Fibroblast of skin of right biceps (primary cell): ENCODE measurements around the gene LBHD2.
A peak's percentile ranks its signal among the peaks of the same experiment; 100 is the strongest.

Experiments used
- DNase-seq: peaks from one replicate; pipeline ENCODE4 v3.0.0-alpha.2; 2013

LBHD2 gene

DNA sequence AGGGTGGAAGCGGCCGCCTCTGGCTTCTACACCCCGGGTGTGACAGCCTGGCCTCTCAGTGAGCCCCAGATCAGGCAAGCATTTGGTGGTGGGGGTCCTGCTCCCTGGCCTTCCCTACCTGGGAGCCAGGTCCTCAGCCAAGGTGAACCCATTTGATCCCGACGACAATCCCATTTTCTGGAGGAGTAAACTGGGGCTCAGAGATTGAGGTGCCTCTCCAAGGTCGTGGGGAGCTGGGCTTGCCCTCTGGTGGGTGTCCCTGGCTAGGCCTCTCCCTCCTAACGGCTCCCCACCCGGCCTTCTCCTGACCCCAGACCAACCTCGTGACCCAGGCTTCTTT, 7.8 kb downstream of the LBHD2 start:
- DNase-seq, result no peak

DNA sequence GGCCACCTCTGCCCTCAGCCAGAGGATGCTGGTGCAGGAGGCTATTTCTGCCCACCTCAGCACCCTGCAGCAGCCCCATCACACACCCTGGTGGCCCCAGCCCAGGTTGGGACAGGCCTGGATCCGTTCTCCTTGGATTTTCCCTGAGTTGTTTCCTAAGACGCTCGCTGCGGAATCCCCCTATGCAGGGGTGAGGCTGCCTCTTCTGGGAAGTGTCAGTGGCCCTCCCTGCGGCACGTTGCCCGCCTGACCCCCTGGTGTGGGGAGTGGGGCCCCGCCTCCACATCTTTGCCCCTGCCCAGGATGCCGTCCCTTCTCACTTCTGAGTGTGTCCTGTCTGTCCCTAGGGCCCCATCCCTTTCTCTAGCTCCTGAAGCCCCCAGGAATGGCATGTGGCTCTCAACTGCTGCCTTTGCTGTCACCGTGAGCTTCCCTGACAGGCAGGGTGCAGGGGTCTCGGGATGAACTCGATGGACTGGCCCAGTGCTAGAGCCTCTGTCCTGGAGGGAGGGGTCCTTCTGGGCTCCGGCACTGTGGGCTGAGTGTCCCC, 9.9 kb downstream of the LBHD2 start:
- DNase-seq, result no peak

DNA sequence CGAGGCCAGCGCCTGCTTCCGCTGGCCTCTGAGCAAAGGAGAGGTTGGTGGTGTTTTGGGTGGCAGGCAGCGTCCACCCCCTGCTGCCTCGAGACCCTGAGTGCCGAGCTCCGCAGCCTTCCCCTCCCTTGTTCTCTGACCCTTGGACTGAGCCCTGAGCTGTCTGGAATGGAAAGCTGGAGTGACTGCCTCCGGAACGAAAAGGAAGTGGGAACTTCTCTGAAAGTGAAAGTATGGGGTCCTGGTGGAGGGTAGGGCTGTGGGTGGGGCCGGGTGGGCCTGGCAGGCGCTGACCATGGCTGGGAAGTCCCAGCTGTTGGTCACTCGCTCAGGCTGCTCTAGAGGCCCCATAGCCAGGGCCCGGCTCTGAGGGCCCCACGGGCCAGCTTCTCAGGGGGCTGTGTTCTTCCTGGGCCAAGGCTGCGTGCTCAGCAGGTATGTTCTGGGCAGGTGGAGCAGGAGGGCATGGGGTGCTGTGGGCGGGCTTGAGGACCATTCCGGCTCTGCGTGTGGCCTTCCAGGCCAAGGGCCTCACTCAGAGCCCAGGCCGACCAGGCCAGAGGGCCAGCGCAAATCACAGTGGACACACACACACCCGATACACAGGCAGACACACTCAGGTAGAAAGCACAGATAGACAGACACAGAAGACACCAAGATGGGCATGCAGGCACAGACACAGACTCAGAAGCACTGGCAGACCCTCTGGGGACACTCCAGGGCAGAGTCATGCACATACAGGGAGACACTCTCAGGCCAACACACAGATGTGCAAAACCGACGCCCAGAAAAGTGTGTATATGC, 10.6 kb downstream of the LBHD2 start, which contains the start of gene EXOC3L4:
EXOC3L4 (plus strand) TSS at position 320 of the 804 bp plus-strand sequence. CDS start 5,495 bp downstream, outside the sequence.
- DNase-seq, result no peak

DNA sequence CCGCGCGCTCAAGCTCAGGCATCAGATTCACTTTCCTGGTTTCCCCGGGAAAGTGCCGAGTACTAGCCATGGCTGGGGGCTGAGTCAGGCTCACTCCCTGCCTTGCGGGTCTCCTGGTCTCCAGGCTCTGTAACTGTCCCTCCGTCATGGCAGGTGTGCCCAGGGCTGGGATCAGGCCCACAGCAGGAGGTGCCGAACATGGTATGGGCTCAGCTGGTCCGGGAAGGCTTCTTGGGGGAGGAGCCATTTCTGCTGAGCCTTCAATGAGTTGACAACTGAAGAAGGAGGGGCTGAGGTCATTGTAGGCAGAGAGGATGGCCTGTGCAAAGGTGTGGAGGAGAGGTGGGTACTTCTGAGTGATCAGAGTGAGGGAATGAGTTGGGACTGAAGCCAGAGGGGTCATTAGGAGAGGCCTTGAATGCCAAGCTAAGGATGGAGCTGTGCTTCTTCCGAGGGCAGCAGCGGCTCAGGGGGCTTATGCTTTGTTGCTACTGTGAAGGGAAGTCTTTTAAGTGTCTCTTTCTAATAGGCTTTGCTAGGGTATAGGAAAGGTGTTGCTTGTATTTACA, 11.3 kb downstream of the LBHD2 start:
- no peak for DNase-seq

DNA sequence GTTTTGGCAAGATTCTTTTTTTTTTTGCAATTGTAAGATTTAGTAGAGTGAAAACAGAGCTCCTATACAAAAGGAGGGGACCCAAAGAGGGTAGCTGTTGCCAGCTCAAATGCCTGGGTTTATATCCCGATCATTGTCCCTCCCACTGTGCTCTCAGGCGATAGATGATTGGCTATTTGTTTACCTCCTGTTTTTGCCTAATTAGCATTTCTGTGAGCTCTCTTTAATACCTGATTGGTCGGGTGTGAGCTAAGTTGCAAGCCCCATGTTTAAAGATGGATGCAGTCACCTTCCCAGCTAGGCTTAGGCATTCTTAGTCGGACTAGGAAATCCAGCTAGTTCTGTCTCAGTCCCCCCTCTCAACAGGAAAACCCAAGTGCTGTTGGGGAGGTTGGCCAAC, 12.4 kb downstream of the LBHD2 start:
- no peak for DNase-seq

DNA sequence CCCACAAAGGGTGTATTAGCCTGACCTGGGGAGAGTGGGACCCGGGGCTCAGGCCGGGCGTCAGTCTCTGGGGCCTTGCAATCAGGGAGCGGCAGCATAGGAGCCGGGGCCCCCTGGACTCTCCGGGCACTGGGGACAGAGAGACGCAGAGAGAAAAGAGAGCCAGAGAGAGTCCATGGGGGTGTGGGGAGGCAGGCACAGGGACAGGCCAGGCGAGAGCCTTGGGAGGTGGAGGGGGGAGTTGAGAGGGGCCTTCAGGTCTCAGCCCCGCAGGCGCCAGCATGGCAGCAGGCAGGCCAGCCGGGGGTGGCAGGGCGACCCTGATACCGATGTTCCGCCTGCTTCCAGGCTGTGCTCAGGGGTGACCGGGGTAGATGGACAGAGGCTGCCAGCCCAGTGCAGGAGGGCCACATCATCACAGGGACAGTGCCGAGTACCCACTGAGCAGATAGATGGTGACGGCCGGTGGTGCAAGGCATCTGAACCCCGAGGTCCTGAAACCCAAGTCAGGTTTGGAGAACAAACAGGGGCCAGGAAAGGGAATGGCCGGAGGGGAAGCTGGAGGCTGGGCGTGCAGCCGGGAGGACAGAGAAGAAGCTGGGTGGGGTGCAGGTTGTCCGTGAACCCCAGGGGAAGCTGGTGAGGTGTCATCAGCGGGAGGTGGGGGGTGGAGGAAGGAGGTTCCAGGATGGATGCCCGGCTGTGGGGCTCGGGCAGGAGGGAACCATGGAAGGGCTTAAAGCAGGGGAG, 13.4 kb downstream of the LBHD2 start:
- DNase-seq, result no peak

DNA sequence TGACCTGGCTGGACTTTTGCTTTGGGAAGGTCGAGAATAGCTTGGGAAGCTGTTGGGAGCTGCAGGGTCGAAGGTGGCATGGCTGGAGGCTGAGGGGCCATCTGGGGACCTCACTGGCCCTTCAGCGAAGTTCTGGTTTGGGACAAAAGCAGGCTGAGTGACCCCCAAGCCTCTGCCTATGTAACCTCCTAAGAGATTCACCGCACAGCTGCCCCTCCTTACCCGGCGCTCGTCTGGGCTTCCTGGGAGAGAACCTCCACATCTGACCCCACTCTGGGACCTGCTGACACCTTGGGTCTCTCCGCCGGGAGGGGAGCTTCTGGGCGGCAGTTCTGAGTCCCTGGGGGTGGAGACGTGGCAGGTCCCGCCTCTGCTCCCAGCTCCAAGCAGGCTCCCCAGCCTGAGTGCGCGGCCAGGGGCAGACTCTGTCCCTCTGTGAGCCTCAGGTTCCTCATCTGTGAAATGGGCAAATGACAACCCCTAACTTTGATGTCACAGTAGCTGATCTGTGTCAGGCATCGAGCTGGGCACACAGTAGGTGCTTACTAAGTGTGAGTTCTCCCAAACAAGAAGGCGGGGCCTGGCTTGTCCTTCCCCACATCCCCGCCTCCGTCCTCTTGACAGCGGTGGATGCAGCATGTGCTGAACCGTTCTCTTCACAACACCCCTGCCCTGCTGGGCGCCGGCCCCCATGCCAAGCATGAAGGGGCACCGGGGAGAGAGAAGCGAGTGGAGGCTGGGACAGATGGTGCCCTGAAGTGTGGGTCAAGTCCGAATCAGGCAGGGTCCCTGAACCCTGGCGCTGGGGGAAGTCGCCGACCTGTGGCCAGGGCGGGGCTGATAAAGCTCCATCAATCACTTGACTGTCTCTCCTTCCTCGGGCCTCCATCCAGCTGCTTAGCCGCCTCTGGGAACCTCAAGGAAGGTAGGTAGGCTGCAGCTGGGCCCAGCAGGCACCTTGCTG, 14.3 kb downstream of the LBHD2 start:
- no peak for DNase-seq

DNA sequence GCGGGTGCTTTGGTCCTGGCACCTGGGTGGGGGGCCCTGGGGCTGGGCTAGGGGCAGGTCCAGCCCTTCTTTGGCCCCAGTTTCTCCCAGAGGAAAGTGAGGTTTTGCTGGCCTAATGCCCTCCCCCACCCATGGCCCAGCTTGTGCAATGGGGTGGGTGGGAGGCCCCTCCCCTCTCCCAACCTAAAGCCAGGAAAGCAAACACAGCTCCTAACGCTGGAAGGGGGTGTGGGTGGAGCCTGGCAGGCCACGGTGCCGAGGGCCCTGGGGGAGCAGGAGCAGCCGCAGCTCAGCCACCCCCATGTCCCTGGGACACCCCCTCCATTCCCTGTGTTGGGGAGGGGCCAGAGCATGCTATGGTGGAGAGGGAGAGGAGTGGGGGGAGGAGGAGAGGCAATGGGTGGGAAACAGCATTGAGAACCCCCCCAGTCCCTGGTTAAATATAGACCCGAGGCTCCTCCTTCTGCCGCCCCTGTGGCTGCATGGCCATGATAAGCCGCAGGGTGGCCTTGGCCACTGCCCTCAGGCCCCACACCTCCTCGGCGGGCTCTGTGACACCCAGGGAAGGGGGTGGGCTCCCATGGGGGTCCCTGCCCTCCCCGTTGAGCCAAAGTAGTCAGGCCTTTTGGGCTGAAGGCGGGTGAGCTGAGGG, 15.2 kb downstream of the LBHD2 start:
- no peak for DNase-seq

DNA sequence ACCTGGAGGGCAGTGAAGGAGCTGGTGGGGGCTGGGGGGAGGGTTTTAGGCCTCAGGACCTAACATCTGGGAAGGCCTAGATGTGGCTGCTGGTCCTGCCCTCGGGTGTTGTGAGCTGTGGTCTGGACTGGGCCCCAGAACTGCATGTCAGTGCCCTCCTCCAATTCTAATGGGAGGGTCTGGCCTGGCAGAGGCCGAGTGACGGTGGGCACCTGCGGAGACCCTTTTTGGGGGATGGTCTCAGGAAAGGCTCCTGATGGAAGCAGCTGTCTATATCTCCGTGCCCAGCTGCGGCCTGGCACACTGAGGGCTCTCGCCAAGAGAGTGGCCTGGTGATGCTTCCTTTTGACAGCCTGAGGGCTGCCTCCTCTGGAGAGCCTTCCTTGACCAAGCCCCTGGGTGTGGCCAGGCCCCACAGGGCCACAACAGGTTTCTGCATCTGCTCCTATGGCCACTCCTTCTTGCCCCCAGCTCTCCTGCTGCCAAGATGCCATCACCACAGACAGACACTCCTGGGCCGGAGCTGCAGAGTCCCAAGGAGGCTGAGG, 15.8 kb downstream of the LBHD2 start:
- DNase-seq, result no peak

DNA sequence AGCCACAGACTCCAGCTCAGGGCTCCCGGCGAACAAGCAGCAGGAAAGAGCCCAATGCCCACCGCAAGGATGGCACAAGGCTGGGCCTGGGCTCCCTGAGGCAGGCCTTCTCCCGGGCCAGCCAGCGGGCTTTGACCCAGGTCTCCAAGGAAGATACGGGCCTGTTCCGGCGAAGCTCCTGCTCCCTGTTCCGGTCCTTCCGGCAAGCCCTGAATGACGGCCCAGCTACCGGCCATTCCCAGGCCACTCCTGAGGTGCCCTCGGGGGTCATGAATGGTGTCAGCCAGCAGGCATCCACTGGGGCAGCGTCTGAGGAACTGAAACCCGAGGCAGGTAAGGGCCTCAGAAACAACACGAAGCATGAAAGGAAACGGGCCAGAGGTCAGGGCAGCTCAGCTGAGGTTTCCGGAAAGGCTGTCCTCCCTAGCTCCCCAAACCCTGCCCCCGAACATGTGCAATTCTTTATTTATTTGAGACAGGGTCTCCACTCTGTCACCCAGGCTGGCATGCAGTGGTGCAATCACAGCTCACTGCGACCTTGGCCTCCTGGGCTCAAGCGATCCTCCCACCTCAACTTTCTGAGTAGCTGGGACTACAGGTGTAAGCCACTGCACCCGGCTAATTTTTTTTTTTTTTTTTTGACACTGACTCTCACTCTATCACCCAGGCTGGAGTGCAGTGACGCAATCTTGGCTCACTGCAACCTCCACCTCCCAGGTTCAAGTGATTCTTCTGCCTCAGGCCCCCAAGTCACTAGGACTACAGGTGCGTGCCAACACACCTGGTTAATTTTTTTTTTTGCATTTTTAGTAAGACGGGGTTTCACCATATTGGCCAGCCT, 16.5 kb downstream of the LBHD2 start:
- no peak for DNase-seq

DNA sequence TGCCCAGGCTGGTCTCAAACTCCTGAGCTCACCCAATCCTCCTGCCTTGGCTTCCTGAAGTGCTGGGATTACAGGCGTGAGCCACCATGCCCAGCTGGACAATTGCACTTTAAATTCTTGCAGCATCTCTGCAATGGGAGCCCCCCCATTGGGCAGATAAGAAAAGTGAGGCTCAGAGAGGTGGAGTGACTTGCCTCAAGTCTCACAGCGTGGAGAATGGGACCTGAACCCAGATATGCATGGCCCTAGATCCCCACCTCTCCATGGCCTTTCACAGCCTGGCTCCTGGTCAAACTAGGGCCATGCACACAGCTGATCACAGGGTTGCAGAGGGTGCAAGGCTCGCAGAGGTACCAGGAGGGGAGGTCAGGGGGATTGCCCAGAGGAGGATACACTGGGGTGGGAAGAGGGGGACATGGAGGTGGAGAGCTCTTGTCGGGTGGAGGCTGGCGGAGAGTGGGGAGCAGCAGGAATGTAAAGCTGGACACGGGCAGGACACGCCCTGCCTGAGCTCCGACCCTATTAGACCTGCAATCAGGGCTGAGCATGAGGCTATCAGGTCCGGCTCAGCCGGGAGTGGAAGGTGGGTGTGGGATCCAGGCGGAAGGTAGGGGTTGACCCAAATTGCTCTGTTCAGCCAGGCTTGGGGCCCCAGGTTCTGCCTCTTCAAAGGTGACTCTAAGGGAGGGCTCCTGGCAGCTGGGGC, 17.4 kb downstream of the LBHD2 start:
- no peak for DNase-seq

DNA sequence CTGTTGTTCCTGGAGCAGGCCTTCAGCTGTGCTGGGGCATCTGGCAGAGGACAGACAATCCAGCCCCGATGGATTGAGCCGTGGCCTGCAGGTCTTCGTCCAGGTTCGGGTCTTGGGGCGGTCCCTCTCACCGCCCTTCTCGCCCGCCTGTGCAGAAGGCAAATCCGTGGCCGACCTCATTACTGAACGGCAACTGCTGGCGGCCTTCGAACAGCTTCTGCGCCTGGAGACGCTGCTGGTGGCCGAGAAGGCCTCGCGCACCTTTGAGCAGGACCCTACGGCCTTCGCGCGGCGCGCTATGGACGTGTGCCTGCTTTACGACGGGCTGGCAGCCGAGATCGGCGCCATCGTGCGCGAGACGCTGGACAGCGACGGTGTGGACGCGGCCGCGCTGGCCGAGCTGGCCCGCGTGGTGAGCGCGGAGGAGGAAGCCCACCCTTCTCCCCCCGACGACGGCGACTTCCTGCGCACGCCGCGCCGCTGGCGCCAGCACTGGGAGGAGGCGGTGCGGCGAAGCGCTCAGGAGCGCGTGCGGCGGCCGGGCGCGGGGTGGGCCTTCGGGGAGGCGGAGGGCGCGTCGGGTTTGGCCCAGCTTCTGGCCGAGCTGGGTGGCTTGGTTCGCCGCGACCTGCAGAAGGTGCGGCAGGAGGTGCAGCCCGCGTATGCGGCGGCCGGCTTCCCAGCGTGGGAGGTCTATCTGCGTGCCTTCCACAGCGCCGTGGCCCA, 18.1 kb downstream of the LBHD2 start:
- DNase-seq, result no peak

DNA sequence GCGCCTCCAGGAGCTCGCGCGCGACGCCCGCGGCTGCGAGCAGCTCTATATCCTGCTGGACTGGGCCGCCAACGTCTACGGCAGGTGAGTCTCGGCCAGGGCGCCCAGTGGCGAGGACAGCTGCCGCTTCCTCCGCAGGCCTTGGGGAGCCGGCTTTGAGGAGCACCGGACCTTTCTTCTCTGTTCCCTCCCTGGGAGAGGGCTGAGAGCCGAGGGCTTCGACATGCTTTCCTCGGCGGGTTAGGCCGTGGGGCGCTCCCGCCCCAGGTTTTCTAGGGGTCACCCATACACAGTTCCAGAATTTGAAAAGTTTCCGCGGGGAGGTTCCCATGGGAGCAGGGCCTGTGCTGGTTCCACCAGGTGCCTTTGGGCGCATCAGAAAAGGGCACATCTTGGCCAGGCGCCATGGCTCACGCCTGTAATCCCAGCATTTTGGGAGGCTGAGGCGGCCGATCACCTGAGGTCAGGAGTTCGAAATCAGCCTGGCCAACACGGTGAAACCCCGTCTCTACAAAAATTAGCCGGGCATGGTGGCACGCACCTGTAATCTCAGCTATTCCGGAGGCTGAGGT, 18.8 kb downstream of the LBHD2 start:
- no peak for DNase-seq

DNA sequence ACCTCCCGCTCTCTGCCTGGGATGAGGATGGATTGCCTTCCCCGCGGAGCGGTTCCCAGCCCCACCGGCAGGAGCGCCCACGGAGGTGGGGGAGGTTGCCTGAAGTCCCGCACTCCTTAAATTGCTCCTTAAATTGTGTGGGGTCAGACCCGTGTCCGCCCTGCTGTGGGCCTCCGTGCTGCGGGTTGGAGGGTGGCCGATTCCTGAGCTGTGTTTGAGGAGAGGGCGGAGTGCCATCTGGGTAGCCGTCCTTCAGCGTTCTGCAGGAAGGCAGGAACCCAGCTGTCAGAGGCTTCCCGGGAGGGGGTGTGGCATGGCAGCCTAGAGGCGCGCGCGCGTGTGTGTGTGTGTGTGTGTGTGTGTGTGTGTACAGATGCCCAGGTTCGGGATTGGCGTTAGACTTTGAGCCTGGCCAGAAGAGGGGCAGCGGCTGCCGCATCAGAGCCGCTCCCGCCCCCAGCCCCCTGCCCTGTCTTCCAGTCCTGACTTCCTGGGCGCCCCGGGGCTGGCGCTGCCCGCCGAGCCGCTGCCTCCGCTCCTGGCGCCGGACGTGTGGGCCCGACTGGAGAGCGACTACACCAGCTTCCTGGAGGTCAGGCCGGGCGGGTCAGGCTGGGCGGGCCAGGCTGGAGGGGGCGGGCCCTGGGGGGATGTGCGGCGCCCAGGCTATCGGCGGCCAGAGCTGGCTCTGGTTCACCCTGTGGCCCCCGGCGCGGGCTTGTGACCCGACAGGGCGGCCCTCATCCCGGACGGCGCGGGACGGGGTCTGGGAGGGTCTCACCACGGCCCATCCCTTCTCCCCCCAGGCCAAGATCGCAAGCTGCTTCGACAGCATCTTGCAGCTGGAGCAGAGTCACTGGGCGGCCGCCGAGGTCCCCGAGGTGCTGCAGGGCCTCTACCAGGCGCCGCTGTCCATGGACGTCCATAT, 19.7 kb downstream of the LBHD2 start:
- DNase-seq, result peak; percentile 38

DNA sequence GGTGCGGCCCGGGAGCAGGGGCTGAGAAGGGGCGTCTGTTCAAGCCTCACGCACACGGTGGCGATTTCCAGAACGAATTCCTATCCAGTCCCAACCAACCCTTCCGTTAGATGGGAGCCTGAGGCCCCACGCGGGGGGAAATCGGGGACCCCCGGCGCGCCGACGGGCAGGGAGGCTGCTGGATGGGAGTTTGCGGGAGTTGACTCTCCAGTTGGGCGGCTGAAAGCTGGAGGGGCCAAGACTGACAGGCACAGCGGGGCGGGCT, 20.3 kb downstream of the LBHD2 start:
- DNase-seq, result no peak

DNA sequence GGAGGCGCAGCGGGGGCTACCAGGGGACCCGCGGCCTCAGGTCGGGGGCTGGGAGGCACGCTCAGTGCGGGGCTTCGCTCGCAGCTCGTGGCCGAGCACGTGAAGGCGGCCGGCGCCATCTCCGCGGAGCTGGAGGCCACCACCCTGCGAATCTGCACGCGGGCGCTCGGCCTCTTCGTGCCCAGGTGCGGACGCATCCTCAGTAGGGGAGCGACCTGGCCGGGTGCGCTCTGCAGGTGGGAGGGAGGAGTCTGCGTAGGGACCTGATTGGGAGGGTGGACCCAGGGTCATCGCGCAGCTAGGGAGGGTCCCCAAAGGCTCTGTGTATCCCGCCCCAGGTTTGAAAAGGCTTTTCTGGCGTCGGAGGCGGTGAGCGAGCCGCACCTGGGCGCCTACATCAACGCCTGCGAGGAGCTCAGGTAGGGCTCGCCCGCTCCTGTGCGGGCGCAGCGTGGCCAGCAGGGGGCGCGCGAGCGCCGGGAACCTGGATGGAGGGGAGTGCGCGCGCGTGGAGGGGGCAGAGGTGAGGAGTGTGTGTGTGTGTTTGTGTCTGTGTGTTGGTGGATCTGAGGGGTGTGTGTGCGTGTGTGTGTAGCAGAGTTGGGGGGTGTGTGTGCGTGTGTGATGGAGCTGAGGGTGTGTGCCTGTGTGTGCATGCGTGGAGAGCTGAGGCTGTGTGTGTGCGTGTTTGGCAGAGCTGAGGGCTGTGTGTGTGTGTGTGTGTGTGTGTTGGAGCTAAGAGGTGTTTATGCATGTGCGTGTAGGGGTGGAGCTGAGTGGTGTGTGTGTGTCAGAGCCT, 20.8 kb downstream of the LBHD2 start:
- DNase-seq, result peak; percentile 33

DNA sequence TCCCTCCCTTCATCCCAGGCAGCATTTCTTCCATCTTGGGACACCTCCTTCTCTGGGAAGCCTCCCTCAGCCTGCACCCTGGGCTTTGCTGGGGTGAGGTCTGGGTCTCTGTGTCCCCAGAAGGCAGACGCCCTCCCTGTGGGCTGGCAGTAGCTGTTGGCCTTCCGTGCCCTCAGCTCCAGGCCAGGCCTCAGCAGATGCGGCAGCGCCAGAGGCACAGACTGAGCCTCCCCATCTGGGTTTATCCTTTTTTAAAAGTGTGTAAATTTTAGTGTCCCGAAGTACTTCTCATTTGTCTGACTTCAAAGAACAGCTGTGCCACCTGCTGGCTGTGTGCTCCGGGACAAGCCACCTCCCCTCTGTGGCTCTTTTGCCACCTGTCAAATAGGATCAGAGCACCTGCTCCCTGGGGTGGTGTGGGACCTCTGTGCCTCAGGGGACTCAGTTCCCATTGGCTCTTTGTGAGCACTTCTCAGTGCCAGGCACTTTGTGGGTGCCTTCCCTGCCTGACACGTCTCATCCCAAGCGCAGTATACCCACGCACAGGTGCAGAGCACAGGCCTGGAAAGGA, 21.7 kb downstream of the LBHD2 start:
- DNase-seq, result no peak
